ENCODE data around the gene GGTA1.

- no peak for TF ChIP-seq CTCF (IDR thresholded peaks at IDR 0.05; ENCODE audit: poor library complexity, severe bottlenecking)
- TF ChIP-seq EP300 (conservative IDR thresholded peaks at IDR 0.05; ENCODE audit: poor library complexity, severe bottlenecking) = no peak
- TF ChIP-seq EZH2 (IDR thresholded peaks at IDR 0.05; ENCODE audit: borderline replicate concordance, insufficient read depth, low read length, poor library complexity, severe bottlenecking) = no peak
- no peak for TF ChIP-seq TAF1 (IDR thresholded peaks at IDR 0.05; ENCODE audit: low read depth)
- TF ChIP-seq MXI1 (conservative IDR thresholded peaks at IDR 0.05; ENCODE audit: poor library complexity, severe bottlenecking) = no peak
Observed at GRCh38 chr9:121527371-121527770, 27.7 kb upstream of the GGTA1 start.

Measured in neural cell (in vitro differentiated cells).